Measurements from ENCODE around the gene LOXHD1. TPM values are rescaled to one million over a fixed set of nuclear protein-coding genes. Genes with fewer than 3 reads are reported as not detected.

The LOXHD1 gene
- total and polyA plus RNA-seq, 3 donors from 2014 or later = 11.3 to 59.4 (median 29.6) TPM

- no peak for TF ChIP-seq CTCF (IDR thresholded peaks at IDR 0.05)
- no peak for TF ChIP-seq POLR2A (IDR thresholded peaks at IDR 0.05)
- intact Hi-C loops (cut with DNase I; ENCODE audit: low total_unique reads) = no loop called here
- Histone ChIP-seq H3K9me3 (no peaks in the 10 kb centered on the region), H3K27ac (no peak overlapping the region), H3K4me1 (no peaks in the 10 kb centered on the region), H3K4me3 (no peak overlapping the region), H3K27me3 (no peaks in the 10 kb centered on the region), H3K36me3 (ENCODE audit: low read depth, missing control alignments) (no peaks in the 10 kb centered on the region)
- WGBS, 2 donors = 67 to 71% methylated on average over 1 of the region's 1 CpG
- DNase-seq = no peak
Measured at GRCh38 chr18:46675112-46675511, 18.1 kb upstream of the LOXHD1 start.

DNA sequence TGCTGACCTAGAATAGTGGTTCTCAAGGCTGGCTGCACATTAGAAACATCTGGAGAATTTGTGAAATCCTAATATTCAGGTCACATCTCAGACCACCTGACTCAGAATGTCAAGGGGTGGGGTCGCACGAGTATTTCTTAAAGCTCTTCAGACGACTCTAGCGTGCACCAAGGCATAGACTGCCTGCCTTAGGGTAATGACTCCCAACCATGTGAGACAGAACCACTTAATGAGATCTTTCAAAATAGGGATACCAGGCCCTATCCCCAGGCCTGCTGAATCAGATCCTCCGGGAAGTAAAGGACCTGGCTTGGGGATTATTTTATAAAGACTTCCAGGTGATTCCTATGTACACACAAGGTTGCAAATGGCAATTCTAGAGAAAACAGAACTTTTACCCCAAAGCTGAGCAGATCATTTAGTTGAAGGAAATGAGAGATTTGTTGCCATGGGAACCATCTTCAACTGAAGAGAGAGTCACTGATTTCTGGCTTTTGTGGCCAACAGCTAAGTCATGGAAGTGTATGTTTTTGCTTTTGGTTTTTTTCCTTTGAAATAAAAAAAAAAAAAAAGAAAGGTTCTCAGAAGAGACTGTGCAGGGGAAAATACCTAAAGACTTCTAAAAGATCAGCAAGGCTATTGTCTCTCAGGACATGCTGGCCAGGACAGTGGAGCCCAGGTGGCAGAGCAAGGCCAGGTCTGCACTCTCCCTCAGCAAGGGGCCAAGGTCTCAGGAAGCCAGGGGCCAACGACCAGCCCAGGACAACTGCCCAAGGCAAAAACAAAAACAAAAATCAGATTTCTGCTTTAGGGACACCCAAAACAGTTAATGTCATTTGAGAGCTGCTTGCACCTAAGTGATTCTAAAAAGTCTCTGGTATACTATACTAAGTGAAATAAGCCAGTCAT is 15.3 kb upstream of the LOXHD1 start:
- TF ChIP-seq CTCF (IDR thresholded peaks at IDR 0.05) (no peak), POLR2A (IDR thresholded peaks at IDR 0.05) (no peak)
- intact Hi-C loops (cut with DNase I; ENCODE audit: low total_unique reads) = no loop called here
- WGBS, 2 donors = 77 to 80% methylated on average over 6 of the region's 6 CpGs

GRCh38 chr18:46668694-46669093 is 11.7 kb upstream of the LOXHD1 start:
- no peaks in the 10 kb centered on the region for H3K27me3 ChIP-seq
- no peak for DNase-seq
- 27 to 70% methylated on average over 3 to 6 of the region's 6 CpGs for WGBS, 2 donors
- TF ChIP-seq CTCF (IDR thresholded peaks at IDR 0.05) = no peak
- no peak for TF ChIP-seq POLR2A (IDR thresholded peaks at IDR 0.05)
- H3K9me3 ChIP-seq = no peaks in the 10 kb centered on the region
- no peaks in the 10 kb centered on the region for H3K36me3 ChIP-seq (ENCODE audit: low read depth, missing control alignments)
- no peak overlapping the region for H3K27ac ChIP-seq
- intact Hi-C loops (cut with DNase I; ENCODE audit: low total_unique reads) = no loop called here
- H3K4me3 ChIP-seq = no peak overlapping the region
- no peaks in the 10 kb centered on the region for H3K4me1 ChIP-seq

More for the DNA sequence above, 15.3 kb upstream of the LOXHD1 start:
- Histone ChIP-seq H3K27ac (no peak overlapping the region), H3K36me3 (ENCODE audit: low read depth, missing control alignments) (no peaks in the 10 kb centered on the region), H3K9me3 (no peaks in the 10 kb centered on the region), H3K4me1 (no peaks in the 10 kb centered on the region), H3K27me3 (no peaks in the 10 kb centered on the region), H3K4me3 (no peak overlapping the region)
- no peak for DNase-seq

- Histone ChIP-seq H3K4me3 (no peak overlapping the region), H3K36me3 (ENCODE audit: low read depth, missing control alignments) (no peaks in the 10 kb centered on the region), H3K27me3 (no peaks in the 10 kb centered on the region), H3K27ac (no peak overlapping the region), H3K4me1 (no peaks in the 10 kb centered on the region), H3K9me3 (no peaks in the 10 kb centered on the region)
- 75 to 78% methylated on average over 7 to 11 of the region's 11 CpGs for WGBS, 2 donors
- TF ChIP-seq POLR2A (IDR thresholded peaks at IDR 0.05) (no peak), CTCF (IDR thresholded peaks at IDR 0.05) (no peak)
- DNase-seq = no peak
- intact Hi-C loops (cut with DNase I; ENCODE audit: low total_unique reads) = no loop called here
Measured at GRCh38 chr18:46668135-46668534, 11.1 kb upstream of the LOXHD1 start.

- Histone ChIP-seq H3K27ac (no peak overlapping the region), H3K9me3 (no peaks in the 10 kb centered on the region), H3K36me3 (ENCODE audit: low read depth, missing control alignments) (no peaks in the 10 kb centered on the region), H3K27me3 (no peaks in the 10 kb centered on the region), H3K4me3 (no peak overlapping the region), H3K4me1 (no peaks in the 10 kb centered on the region)
- intact Hi-C loops (cut with DNase I; ENCODE audit: low total_unique reads) = no loop called here
- no peak for DNase-seq
- no peak for TF ChIP-seq POLR2A (IDR thresholded peaks at IDR 0.05)
- TF ChIP-seq CTCF (IDR thresholded peaks at IDR 0.05) = no peak
- 100% methylated on average over 1 of the region's 1 CpG for WGBS, 2 donors
Measured at GRCh38 chr18:46663539-46663938, 6.5 kb upstream of the LOXHD1 start.

All from testis (tissue), 3 donors.